HFFc6 (cell line): Measurements from ENCODE around the gene CRTAC1. TPM values are rescaled to one million over a fixed set of nuclear protein-coding genes. Genes with fewer than 3 reads are reported as not detected.

Experiments
- DNase-seq: peaks from one replicate; pipeline ENCODE4 v3.0.0-alpha.2; 2018
- H3K27ac Mint-ChIP-seq: 2 replicates; pipeline ENCODE4 v1.8.0; 2020; ENCODE audit warnings: mild to moderate bottlenecking, mixed read lengths
- H3K27me3 Mint-ChIP-seq: 2 replicates; pipeline ENCODE4 v1.8.0; 2021; ENCODE audit warnings: mild to moderate bottlenecking, moderate library complexity, mixed read lengths; ENCODE audit not compliant: insufficient read depth
- H3K36me3 Mint-ChIP-seq: 2 replicates; pipeline ENCODE4 v1.8.0; 2021; ENCODE audit warnings: low read depth, mixed read lengths
- H3K4me1 Mint-ChIP-seq: 2 replicates; pipeline ENCODE4 v1.8.0; 2020; ENCODE audit warnings: low read depth, mixed read lengths
- H3K4me3 Mint-ChIP-seq: 2 replicates; pipeline ENCODE4 v1.8.0; 2020; ENCODE audit warnings: mild to moderate bottlenecking, moderate library complexity, mixed read lengths
- H3K9me3 Mint-ChIP-seq: 2 replicates; pipeline ENCODE4 v1.8.0; 2020; ENCODE audit warnings: mild to moderate bottlenecking, mixed read lengths
- total RNA-seq, 6 experiments: library from RNA; stranded (reverse); fragmentation: NEBNext Ultra II Directional; extraction: Animal tissue kit (Norgen Biotek cat#: 25700); gene quantifications; 2 replicates in 1 of 6; 3 replicates in 5 of 6; pipeline ENCODE4 v1.2.3, GENCODE V29; 2021
- TF ChIP-seq, protein P1 (sequence below): fragments of 200-600 bp; sonication (generic); IDR thresholded peaks from 2 replicates; pipeline ENCODE4 v1.5.0; 2021; ENCODE audit warnings: antibody characterized with exemption, mild to moderate bottlenecking

CRTAC1 gene
- total RNA-seq, 6 experiments from 2014 or later = not detected

DNA sequence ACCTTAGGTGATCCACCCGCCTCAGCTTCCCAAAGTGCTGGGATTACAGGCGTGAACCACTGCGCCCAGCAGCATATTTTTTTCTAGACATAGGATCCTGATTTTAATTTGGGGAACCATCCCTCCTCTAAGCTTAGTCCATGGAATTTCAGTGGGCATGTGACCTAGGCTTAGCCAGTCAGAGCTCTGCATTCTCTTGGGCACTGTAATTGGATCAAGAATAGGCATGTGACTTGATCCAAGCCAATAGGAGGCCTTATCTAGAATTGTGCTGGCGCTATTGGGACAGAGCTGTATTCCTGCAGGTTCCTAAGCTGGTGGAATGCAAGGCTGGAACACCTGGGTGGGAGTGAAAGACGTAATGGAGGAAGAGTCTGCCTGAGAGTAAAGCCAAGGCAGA lies 36.7 kb upstream of the CRTAC1 start:
- no peak overlapping the region for H3K4me3 Mint-ChIP-seq

DNA sequence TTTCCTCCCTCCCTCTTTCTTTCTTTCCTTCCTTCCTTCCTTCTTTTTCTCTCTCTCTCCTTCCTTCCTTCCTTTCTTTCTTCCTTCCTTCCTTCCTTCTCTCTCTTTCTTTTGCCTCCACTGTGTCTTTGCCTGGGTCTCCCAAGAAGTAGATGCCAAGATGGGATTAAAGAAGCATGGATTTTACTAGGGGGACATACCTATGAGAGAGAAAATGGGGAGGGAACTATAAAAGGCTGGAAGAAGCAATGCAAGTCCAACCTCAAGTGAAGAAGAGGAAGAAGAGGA lies 33.3 kb upstream of the CRTAC1 start:
- Mint-ChIP-seq H3K36me3 (no peaks in the 10 kb centered on the region), H3K27me3 (peaks cover 9% of the 10 kb centered on the region), H3K9me3 (no peaks in the 10 kb centered on the region), H3K4me1 (no peaks in the 10 kb centered on the region), H3K27ac (no peak overlapping the region), H3K4me3 (no peak overlapping the region)
- TF ChIP-seq, protein P1, sequence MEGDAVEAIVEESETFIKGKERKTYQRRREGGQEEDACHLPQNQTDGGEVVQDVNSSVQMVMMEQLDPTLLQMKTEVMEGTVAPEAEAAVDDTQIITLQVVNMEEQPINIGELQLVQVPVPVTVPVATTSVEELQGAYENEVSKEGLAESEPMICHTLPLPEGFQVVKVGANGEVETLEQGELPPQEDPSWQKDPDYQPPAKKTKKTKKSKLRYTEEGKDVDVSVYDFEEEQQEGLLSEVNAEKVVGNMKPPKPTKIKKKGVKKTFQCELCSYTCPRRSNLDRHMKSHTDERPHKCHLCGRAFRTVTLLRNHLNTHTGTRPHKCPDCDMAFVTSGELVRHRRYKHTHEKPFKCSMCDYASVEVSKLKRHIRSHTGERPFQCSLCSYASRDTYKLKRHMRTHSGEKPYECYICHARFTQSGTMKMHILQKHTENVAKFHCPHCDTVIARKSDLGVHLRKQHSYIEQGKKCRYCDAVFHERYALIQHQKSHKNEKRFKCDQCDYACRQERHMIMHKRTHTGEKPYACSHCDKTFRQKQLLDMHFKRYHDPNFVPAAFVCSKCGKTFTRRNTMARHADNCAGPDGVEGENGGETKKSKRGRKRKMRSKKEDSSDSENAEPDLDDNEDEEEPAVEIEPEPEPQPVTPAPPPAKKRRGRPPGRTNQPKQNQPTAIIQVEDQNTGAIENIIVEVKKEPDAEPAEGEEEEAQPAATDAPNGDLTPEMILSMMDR = no peak
- no peak for DNase-seq

More for the DNA sequence above, 36.7 kb upstream of the CRTAC1 start:
- TF ChIP-seq, protein P1 = no peak
- Mint-ChIP-seq H3K27me3 (peaks cover 7% of the 10 kb centered on the region), H3K9me3 (no peaks in the 10 kb centered on the region), H3K4me1 (no peaks in the 10 kb centered on the region), H3K27ac (no peak overlapping the region), H3K36me3 (no peaks in the 10 kb centered on the region)
- no peak for DNase-seq

DNA sequence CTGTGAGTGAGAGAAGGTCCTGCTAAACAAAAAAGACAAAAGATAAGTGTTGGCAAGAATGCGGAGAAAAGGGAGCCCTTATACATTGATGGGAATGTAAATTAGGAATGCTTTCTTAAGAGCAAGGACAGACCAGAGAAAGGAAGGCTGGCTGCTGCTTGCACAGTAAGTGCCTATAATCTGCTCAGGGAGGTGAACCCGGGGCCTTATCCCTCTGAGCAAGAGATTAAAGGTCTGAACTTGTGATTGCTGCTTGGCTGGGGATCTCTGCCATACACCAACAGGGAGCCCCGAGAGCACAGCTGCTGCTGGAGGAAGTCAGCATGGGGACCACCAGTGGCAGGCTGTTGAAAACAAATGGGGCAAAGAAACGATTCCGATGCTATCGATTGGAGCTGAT lies 32.0 kb upstream of the CRTAC1 start:
- Mint-ChIP-seq H3K27me3 (peaks cover 9% of the 10 kb centered on the region), H3K27ac (no peak overlapping the region), H3K9me3 (no peaks in the 10 kb centered on the region), H3K4me3 (no peak overlapping the region), H3K36me3 (no peaks in the 10 kb centered on the region), H3K4me1 (no peaks in the 10 kb centered on the region)
- TF ChIP-seq, protein P1 = no peak
- DNase-seq = no peak

DNA sequence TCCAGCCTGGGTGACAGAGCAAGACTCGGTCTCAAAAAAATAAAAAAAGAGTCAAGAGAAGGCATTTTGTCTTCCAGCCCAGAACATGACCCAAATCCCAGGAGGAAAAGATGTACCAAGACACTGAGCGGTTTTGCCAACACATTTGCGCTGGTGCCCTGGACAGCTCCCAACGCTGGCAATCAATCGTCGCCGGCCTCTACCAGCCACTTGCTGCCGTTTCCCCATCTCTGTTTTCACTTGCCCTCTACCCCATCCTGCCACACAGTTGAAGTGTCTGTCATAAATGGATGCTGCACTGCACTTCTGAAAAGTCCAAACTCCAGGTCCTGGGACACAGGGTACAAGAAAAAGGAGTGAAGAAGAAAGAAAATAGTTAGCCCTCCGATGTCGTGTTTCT lies 29.7 kb upstream of the CRTAC1 start:
- Mint-ChIP-seq H3K9me3 (no peaks in the 10 kb centered on the region), H3K4me3 (no peak overlapping the region), H3K27me3 (peaks cover 9% of the 10 kb centered on the region), H3K36me3 (no peaks in the 10 kb centered on the region), H3K27ac (no peak overlapping the region), H3K4me1 (no peaks in the 10 kb centered on the region)
- DNase-seq = no peak
- TF ChIP-seq, protein P1 = no peak

DNA sequence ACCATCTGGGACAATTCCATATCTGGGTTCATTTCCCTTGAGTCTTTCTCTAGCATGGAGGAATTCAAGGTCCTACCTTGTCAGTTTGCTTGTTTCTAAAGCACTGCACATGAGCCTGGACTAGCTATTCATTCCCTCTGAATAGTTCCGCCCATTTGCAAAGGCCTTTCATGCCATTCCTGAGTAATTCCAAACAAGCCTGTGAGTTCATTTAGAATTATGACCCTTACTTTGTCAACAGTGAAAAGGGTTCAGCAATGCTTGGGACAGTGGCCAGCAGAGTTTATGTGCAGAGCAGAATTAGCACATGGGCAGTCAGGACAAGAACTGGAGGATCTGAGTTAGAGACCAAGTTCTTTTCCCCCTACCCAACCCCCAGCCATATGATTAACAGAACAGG lies 27.9 kb upstream of the CRTAC1 start:
- no peak overlapping the region for H3K27ac Mint-ChIP-seq
- H3K4me1 Mint-ChIP-seq = no peaks in the 10 kb centered on the region
- DNase-seq = no peak
- no peaks in the 10 kb centered on the region for H3K9me3 Mint-ChIP-seq
- H3K36me3 Mint-ChIP-seq = no peaks in the 10 kb centered on the region
- H3K4me3 Mint-ChIP-seq = no peak overlapping the region
- TF ChIP-seq, protein P1 = no peak
- peaks cover 6% of the 10 kb centered on the region for H3K27me3 Mint-ChIP-seq

DNA sequence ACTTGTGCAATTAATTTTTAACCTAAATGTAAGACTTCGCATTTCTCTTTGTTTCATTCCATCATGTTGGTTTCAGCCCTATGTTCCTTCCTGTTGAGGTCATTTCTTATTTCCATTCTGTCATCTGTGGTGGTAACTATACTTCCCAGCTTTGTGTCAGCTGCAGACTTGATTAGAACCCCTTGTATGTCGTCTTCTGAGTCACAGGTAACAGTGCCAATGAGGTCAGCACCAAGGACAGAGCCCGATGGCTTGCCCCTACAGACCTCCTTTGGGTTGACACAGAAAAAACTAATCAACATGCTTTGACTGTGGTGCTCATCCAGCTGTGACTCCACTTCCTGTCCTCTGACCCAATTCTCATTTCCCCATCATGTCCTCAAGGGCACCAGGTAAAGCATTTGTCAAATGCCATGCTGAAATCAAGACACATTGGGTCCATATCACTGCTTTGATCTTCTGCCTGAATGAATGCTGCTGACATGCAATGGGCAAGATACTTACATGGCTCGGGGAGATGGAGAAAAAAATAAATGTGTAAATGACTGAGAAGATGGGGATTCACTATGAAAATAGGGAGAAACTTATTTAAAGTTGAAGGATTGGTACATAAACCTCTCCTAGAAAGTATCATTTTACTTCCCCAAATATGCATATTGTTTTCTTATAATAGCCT lies 25.6 kb upstream of the CRTAC1 start:
- peaks cover 10% of the 10 kb centered on the region for H3K27me3 Mint-ChIP-seq
- no peak overlapping the region for H3K4me3 Mint-ChIP-seq
- no peak overlapping the region for H3K27ac Mint-ChIP-seq
- no peaks in the 10 kb centered on the region for H3K4me1 Mint-ChIP-seq
- H3K36me3 Mint-ChIP-seq = no peaks in the 10 kb centered on the region
- H3K9me3 Mint-ChIP-seq = no peaks in the 10 kb centered on the region
- TF ChIP-seq, protein P1 = no peak
- no peak for DNase-seq
